BJ (cell line): ENCODE data around the gene LGALS12. TPM values are rescaled to one million over a fixed set of nuclear protein-coding genes. Genes with fewer than 3 reads are reported as not detected.

Source experiments
- CTCF ChIA-PET: fragments of 350-600 bp; formaldehyde crosslinking; extraction: SDS; loops from one replicate; lab custom pipeline; 2021; ENCODE audit warnings: antibody characterized with exemption, inconsistent platforms; lab: Yijun Ruan, JAX
- POLR2A ChIA-PET: fragments of 300-600 bp; sonication (Branson Sonifier 250); formaldehyde crosslinking; extraction: SDS; loops from one replicate; lab custom pipeline; 2021; ENCODE audit warnings: antibody characterized with exemption; lab: Charles Lee
- DNase-seq: peaks from one replicate; pipeline ENCODE4 v3.0.0-alpha.2; 2011; ENCODE audit warnings: low read depth
- H3K27me3 ChIP-seq: 2 replicates; pipeline ENCODE4 v1.6.0; 2011; ENCODE audit warnings: low read length; ENCODE audit not compliant: control insufficient read depth, insufficient read depth
- H3K36me3 ChIP-seq: 2 replicates; pipeline ENCODE4 v1.5.1; 2011; ENCODE audit warnings: low read length; ENCODE audit not compliant: control insufficient read depth, insufficient read depth
- H3K4me3 ChIP-seq: 2 replicates; pipeline ENCODE4 v1.5.1; 2011; ENCODE audit warnings: low read depth, mild to moderate bottlenecking, control low read depth, low read length
- polyA plus RNA-seq: library from polyadenylated mRNA; depleted of rRNA; stranded (reverse); fragments of >200 nt; gene quantifications from 2 replicates; pipeline ENCODE4 v1.2.3, GENCODE V29; 2011
- TF ChIP-seq, protein P1 (sequence below): IDR thresholded peaks from 2 replicates; pipeline ENCODE4 v1.5.1; 2011; ENCODE audit warnings: low read depth, mild to moderate bottlenecking, control low read depth, inconsistent platforms, low read length, moderate library complexity; ENCODE audit not compliant: insufficient read depth

Gene LGALS12
- polyA plus RNA-seq, 1 experiment: not detected

DNA sequence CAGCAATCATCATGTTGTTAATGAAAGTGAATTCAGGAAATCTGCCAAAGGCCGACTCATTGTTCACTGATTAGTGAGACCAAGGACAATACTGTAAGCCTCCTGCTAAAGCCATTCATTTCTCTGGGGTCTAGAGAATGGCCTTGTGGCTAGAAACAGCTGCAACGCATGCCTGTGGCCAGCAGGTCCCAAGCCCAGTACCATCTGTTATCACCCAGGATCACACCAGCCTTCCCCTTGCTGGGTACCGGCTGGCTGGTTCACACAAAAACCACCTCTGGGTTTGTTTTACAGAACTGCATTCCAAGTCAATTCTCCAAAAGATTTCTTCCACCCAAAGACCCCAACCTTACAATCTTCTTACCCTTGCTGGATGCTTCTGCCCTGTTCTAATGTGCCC lies 16.0 kb upstream of the LGALS12 start:
- POLR2A ChIA-PET: no interaction called here
- DNase-seq: no peak
- Histone ChIP-seq H3K27me3 (peaks cover 21% of the 10 kb centered on the region), H3K4me3 (no peak overlapping the region), H3K36me3 (no peaks in the 10 kb centered on the region)
- CTCF ChIA-PET: interaction anchor here (1.0 to 6.5 kb wide), 4 partner anchors 10 to 149 kb away, joined by 3 to 32 read pairs (median 6); no protein-coding TSS in a partner anchor
- TF ChIP-seq, protein P1, sequence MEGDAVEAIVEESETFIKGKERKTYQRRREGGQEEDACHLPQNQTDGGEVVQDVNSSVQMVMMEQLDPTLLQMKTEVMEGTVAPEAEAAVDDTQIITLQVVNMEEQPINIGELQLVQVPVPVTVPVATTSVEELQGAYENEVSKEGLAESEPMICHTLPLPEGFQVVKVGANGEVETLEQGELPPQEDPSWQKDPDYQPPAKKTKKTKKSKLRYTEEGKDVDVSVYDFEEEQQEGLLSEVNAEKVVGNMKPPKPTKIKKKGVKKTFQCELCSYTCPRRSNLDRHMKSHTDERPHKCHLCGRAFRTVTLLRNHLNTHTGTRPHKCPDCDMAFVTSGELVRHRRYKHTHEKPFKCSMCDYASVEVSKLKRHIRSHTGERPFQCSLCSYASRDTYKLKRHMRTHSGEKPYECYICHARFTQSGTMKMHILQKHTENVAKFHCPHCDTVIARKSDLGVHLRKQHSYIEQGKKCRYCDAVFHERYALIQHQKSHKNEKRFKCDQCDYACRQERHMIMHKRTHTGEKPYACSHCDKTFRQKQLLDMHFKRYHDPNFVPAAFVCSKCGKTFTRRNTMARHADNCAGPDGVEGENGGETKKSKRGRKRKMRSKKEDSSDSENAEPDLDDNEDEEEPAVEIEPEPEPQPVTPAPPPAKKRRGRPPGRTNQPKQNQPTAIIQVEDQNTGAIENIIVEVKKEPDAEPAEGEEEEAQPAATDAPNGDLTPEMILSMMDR: no peak

DNA sequence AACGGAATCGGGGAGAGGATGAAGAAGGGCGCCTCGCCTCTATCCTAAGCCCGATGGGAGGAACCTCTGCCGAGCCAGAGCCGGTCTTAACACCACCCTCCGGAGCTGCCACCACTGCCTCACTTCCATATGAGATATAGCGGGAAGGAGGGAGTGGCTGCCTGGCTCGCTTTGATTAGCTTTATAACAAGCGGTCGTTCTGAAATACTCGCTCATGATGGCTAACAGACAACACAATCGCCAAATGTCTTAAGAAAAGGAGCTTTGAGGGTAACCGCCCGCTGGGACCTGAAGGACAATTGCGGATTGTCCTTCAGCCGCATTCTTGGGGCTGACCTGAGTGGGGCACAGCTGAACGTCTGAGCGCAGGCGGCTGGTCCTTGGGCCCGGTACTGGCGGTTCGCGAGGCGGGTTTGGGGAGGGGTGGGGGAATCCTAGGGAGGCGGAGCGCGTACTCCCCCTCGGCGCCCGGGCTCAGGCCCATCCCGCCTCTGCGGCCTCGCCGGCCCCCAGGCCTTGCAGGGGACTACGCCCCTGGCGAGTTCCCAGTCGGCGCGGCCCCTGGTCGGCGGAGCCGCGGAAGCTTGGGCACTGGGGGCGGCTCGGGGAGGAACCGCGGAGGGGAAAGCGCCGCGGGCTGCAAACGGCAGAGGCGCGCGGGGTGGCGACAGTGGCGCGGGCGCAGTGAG lies 15.2 kb upstream of the LGALS12 start, which contains the start of gene PLAAT5:
TSS of gene PLAAT5 (minus strand) at position 617 of the 689 bp plus-strand sequence. CDS start at position 484, 133 bp downstream.
- no peak for DNase-seq
- ChIA-PET POLR2A (no interaction called here), CTCF (interaction anchor here (2.4 to 6.5 kb wide), 2 partner anchors 11 to 17 kb away, joined by 8 to 32 read pairs; no protein-coding TSS in a partner anchor)
- H3K36me3 ChIP-seq: no peaks in the 10 kb centered on the region
- H3K27me3 ChIP-seq: peaks cover 21% of the 10 kb centered on the region
- H3K4me3 ChIP-seq: peak within 1 kb of the TSS; percentile 24
- TF ChIP-seq, protein P1: no peak

DNA sequence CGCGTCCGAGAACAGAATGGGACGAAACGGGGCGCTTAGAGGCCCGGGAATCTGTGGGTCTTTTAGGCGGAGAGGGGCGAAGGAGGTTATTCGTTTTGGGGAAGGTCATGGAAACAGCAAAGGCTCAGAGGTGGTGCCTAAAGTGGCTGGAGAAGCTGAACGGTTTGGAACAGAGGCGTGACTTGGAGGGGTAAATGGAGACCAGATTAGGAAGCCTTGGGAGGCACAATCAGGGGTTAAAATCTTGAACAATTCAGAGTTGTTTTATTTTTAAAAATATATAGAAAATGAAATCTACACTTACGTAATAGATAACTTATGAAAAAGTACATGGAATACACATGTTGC lies 14.7 kb upstream of the LGALS12 start:
- POLR2A ChIA-PET: no interaction called here
- CTCF ChIA-PET: interaction anchor here (0.6 to 6.5 kb wide), 3 partner anchors 12 to 758 kb away, joined by 3 to 32 read pairs (median 8); no protein-coding TSS in a partner anchor

DNA sequence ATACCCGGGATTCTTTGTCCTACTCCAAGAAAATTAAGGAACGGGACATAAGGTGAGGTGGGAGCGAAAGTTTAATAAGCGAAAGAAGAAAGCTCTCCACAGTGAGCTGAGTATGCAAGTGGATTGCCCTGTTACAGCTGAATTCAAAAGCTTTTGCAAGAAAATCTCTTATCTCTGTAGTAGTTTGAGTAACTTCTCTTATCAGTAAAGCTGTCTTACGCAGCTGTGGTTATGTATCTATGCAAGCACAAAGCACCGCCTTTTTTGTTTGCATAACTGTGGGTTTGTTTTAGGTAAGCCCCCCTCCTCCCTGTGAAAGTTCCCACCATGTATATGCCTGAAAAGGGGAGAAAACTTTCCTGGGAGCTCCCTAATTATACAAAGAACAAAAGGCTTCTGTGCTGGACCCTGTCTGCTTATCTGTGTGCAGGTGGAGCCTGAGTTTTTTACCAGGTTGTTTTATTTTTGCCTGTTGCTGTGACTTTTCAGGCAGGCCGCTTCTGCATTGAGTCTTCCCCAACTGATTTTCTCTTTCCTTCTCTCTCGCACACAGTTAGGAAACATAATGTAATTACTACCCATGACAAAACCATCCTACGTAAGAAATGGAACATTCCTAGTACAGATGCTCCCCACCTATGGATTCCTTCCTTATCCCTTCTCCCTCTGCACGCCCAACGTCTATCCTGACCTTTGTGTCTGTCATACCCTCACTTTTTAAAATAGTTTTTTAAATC lies 14.1 kb upstream of the LGALS12 start:
- ChIA-PET POLR2A (no interaction called here), CTCF (interaction anchor here (0.6 to 6.5 kb wide), 4 partner anchors 9 to 759 kb away, joined by 3 to 32 read pairs (median 6); no protein-coding TSS in a partner anchor)
- DNase-seq: no peak
- Histone ChIP-seq H3K4me3 (no peak overlapping the region), H3K27me3 (peaks cover 21% of the 10 kb centered on the region), H3K36me3 (no peaks in the 10 kb centered on the region)
- TF ChIP-seq, protein P1: no peak

More for the DNA sequence above, 14.7 kb upstream of the LGALS12 start:
- TF ChIP-seq, protein P1: no peak
- peaks cover 21% of the 10 kb centered on the region for H3K27me3 ChIP-seq
- no peak for DNase-seq
- no peaks in the 10 kb centered on the region for H3K36me3 ChIP-seq
- peak overlapping the region; percentile 24; the same call in 1 of the 2 replicates for H3K4me3 ChIP-seq

DNA sequence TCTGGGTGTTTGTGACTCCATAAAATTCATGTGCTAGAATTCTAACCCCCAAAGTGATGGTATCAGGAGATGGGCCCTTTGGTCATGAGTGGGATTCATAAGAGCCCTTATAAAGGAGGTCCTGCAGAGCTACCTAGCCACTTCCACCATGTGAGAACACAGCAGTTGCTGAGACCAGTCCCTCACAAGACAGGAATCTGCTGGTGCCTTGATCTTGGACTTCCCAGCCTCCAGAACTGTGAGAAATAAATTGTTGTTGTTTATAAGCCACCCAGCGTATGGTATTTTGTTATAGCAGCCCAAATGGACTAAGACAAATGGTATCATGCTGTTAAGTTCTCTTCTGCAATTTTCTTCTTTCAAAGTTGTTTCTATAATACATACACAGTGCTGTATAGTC lies 13.4 kb upstream of the LGALS12 start:
- TF ChIP-seq, protein P1: no peak
- Histone ChIP-seq H3K4me3 (no peak overlapping the region), H3K27me3 (peaks cover 21% of the 10 kb centered on the region), H3K36me3 (no peaks in the 10 kb centered on the region)
- CTCF ChIA-PET: interaction anchor here (0.9 to 6.5 kb wide), 2 partner anchors 10 to 13 kb away, joined by 3 to 32 read pairs; no protein-coding TSS in a partner anchor
- no peak for DNase-seq
- POLR2A ChIA-PET: no interaction called here
